Lower leg skin (tissue), 3 donors: ENCODE data around the gene MAIP1.

Experiments used
- POLR2A ChIP-seq, 2 donors: fragments of 450-650 bp; IDR thresholded peaks; one replicate each; pipeline ENCODE4 v1.6.1; 2016 to 2017; ENCODE audit warnings: antibody characterized with exemption in 2 of 2, mild to moderate bottlenecking in 1 of 2, moderate library complexity in 1 of 2
- TF ChIP-seq, protein P1 (sequence below), 3 donors: fragments of 450-650 bp; IDR thresholded peaks; one replicate each; pipeline ENCODE4 v1.5.1; 2016; ENCODE audit warnings: antibody characterized with exemption in 3 of 3, mild to moderate bottlenecking in 3 of 3, moderate library complexity in 2 of 3

DNA sequence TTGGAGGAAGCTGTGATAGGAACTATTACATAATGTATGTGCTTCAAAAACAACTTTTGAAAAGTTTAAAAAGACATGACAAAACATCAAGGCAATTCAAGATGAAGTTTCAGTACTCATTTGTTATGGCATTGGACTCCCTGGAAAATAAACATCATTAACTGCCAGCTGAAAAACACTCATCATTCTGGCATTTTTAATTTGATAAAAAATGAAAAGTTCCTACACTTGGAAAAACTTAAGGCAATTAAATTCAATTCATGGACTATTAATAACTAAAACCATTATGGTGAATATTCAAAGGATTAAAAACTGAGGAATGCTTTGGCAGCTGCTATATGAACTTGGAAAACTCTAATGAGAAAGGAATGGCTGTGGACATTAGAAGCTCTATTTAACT lies 8.5 kb upstream of the MAIP1 start:
- TF ChIP-seq, protein P1, sequence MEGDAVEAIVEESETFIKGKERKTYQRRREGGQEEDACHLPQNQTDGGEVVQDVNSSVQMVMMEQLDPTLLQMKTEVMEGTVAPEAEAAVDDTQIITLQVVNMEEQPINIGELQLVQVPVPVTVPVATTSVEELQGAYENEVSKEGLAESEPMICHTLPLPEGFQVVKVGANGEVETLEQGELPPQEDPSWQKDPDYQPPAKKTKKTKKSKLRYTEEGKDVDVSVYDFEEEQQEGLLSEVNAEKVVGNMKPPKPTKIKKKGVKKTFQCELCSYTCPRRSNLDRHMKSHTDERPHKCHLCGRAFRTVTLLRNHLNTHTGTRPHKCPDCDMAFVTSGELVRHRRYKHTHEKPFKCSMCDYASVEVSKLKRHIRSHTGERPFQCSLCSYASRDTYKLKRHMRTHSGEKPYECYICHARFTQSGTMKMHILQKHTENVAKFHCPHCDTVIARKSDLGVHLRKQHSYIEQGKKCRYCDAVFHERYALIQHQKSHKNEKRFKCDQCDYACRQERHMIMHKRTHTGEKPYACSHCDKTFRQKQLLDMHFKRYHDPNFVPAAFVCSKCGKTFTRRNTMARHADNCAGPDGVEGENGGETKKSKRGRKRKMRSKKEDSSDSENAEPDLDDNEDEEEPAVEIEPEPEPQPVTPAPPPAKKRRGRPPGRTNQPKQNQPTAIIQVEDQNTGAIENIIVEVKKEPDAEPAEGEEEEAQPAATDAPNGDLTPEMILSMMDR (IDR thresholded peaks at IDR 0.05): no peak
- no peak for TF ChIP-seq POLR2A (IDR thresholded peaks at IDR 0.05)
